GM19395 (cell line): ENCODE data around the gene CPNE9.

ENCODE experiments used
- ATAC-seq: cut with Tn5 transposase; IDR thresholded peaks from one replicate; pipeline ENCODE4 v1.9.1; 2021; ENCODE audit warnings: mild to moderate bottlenecking, moderate library complexity; ENCODE audit not compliant: unreplicated experiment

Gene CPNE9

DNA sequence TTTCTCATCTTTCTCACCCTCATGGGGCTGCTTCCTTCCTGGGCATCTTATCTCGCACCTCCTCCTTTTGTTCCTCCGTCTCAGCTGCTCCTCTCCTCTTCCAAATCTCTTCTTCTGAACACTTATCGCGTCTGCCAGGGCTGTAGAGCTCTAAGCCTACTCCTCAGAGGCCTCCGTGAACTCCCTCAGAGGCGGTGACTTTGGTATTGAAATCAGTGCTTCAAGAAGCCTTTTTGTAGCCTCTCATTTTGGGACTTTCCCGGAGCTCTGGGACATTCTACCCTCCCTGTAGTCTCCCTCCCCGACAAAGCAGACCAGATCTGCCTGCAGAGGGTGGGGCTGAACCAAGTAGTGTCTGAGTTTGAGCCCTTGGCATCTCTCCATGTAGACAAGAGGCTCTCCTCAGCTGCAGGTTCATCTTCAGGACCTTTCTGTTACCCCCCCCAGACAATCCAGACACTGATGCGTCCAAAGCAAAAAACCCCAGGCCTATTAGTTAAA, 17.5 kb upstream of the CPNE9 start:
- no peak for ATAC-seq

- ATAC-seq = no peak
Measured at GRCh38 chr3:9686703-9687102, 16.9 kb upstream of the CPNE9 start.

DNA sequence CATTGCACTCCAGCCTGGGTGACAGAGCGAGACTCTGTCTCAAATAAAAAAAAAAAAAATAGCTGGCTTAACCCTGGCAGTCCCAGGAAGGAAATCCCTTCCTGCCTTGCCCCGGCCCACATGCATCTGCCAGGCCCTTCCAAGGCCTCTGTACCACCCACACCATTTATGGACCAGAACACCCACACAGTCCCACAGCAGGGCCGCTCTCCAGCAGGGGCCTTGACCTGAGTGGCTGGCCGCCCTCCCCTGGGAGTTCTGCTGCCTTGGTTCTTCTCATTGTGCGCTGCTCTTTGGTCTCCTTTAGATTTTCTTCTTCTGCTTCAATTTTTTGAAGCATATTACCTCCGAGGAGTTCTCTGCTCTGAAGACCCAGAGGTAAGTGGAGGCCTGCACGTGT, 16.1 kb upstream of the CPNE9 start:
- no peak for ATAC-seq

DNA sequence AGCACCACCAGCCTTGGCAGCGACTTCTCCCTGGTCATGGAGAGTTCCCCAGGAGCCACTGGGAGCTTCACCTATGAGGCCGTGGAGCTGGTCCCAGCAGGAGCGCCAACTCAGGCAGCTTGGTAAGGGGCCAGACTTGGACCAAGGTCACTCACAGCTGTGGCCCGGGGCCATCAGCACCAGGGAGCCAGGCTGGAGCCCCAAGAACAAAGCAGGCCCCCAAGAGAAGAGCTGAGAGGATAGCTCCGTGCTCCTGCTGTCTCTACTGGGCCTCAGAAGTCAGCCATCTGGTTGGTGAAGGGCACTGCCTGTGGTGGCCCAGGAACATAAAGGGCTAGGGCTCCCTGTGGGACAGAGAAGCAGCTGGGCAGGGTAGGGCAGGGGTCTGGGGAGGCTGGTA, 14.7 kb upstream of the CPNE9 start:
- no peak for ATAC-seq

DNA sequence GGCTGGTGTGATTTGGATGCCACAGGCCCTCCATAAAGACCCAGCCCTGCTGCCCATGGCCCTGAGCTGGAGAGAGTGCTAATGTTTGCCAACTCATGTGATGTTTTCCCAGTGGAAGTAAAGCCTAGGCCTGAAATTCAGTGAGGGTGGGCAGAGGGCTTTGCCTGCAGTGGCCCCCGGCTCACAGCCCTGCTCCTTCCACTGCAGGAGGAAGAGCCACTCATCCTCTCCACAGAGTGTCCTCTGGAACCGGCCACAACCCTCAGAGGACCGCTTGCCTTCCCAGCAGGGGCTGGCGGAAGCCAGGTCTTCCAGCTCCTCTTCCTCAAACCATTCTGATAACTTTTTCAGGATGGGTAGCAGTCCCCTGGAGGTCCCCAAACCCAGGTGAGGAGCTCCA, 13.9 kb upstream of the CPNE9 start:
- no peak for ATAC-seq

- ATAC-seq = peak; percentile 90
Measured at GRCh38 chr3:9690451-9691450, 12.9 kb upstream of the CPNE9 start.

DNA sequence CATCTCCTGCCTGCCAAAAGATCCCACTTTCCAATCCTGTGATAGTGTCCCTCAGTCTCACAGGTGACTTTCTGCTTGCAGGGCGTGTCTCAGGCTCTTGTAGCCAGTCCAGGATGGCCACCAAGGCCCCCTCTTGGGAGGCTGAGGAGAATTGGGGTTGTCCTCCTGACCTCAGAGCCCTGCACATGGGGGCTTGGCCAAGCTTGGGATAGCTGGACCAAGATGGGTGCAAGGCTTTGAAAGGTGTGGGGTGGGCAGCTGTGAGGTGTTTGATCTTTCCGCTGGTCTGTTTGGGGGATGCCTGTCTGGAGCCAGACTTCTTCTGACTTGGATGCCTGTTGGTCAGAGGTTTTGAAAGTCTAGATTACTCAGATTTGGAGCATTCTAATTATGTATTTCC, 12.0 kb upstream of the CPNE9 start:
- no peak for ATAC-seq

GRCh38 chr3:9692416-9692815, 11.2 kb upstream of the CPNE9 start:
- no peak for ATAC-seq

GRCh38 chr3:9695345-9695744, 8.3 kb upstream of the CPNE9 start:
- no peak for ATAC-seq

DNA sequence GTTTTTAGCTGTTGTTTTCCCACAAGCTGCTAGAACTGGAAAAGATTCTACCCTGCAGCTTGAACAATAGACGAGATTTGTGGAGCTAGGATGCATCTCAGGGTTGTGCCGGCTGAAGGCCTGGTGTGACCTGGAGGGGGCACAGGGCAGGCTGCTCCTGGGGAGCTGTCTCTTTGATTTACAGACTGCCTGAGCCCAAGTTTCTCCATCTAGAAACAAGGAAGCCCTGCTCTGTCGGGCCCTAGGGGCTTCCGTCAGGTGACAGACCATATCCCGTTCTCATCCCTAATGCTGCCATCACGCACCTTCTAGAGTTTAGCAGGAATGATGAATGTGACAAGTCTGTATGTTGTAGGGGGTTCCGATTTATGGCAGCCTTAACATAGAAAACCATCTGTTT, 7.9 kb upstream of the CPNE9 start:
- ATAC-seq = no peak

DNA sequence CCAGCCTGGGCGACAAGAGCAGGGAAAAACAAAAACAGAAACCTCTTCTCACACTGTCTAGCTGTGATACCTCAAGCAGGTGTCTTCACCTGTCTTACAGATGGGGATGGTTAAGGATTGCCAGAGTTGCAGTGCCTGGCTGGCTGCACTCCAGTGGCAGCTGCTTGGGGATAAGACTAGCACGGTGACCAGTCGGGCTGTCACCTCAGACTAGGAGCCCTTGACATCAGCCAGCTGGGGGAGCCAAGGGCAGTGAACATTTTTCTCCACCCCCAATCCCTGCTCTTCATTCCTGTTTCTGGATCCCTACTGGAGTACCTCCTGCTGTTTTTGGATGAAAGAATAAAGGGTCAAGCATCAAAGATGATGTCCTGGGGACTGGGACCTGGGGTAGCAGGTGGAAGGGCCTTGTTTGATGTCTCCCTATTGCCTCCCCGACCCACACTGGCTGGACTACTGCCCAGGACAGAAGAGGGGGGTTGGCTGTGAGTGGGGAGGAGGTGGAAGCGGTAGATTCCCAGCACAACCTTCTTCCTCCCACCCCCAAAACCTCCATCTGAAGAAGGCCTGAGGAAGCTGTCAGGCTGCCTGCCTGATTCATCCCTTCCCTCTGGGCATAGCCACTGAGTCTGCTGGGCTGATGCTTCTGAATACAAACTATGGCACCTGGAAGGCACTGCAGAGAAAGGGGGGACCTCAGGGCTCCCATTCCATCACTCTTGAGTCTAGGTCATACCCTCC, 7.0 kb upstream of the CPNE9 start:
- ATAC-seq = no peak

DNA sequence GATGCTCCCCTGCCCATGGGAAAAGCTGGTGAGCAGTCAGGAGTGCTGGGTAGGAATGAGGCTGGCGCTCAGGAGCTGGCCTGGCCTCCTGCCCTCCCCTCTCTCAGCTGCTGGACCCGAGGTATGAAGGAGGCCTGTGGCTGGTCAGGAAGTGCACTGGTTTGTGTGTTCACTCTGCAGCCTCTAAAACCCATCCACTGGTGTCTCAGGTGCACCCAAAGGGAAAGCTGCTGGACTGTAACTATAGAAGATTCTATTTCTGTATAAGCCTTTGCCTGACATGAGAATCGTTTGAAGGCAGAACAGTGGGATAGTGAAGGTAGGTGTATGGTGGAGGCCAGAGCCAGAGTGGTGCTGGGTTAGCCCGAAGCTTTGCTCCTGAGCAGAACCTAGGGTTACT, 5.7 kb upstream of the CPNE9 start:
- no peak for ATAC-seq

DNA sequence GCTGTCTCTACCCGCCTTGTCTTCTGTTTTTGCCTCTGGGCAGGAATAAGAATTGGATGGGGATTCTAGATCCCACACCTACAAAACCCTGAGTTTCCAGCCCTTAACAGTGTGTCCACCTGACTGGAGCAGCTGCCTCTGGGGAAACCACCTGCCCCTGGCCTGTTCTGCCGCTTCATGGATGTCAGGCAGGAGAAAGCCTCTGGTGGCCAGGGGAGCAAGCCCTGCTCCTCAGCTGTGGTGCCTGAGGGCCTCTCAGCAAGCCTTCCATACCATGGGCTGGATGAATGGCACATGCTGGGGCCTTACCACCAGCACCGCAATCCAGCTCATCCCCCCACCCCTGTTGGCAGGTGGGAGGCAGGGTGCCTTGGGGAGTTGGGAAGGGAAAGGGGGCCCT, 5.3 kb upstream of the CPNE9 start:
- ATAC-seq = no peak

GRCh38 chr3:9700536-9700935, 3.1 kb upstream of the CPNE9 start:
- ATAC-seq = no peak

- ATAC-seq = no peak
Measured at GRCh38 chr3:9701006-9701405, 2.6 kb upstream of the CPNE9 start.

DNA sequence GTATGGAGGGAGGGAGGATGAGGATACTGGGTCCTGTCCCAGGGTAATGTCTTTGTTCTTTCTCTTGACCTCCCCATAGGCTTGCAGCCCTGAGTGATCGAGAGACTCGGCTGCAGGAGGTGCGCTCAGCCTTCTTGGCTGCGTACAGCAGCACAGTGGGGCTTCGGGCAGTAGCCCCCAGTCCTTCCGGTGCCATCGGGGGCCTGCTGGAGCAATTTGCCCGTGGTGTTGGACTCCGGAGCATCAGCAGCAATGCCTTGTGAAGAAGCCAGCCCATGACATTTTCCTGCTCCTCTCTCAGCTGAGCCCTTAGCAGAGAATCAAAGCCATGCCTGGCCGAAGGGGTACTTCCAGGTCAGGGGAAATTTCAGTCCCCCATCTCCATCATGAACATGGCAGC, 1.9 kb upstream of the CPNE9 start:
- ATAC-seq = no peak

- ATAC-seq = no peak
Measured at GRCh38 chr3:9703240-9703639, 393 bp upstream of the CPNE9 start.

DNA sequence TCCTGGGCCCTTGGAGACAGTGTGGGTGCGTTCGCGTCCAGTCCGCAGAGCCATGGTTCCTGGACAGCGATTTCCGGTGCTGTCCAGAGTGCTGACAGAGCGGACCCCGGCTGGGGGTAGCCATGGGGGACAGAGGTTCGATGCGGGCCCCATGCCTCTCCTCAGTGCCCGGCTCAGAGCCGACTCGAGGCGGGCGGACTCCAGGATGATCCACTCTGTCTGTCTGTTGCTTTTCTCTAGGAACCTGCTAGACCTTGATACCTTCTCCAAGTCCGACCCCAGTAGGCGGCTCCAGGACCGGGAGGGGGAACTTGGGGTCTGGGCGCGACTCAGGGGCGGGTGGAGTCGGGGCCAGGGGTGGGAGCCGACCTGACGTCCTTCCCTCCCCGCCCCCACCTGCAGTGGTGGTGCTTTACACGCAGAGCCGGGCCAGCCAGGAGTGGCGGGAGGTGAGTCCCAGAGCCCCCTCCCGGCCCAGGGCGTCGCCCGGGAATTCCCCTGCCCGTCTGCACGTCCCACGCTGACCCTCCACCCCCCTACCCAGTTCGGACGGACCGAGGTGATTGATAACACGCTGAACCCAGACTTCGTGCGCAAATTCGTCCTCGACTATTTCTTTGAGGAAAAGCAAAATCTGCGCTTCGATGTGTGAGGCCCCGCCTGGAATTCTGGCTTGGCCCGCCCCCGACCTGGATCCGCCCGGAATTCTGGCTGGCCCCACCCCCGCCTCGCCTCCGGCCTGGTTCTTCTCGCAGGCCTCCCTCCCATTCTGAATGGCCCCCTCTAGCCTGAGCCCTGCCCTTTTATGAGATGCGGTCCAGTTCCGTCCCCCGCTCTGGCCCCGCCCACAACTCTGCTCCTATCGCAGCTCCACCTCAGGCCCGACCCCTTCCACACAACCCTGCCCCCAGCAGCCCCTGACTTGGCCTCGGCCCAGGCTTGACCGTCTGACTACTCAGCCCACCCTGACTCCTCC, 1.0 kb downstream of the CPNE9 start:
- no peak for ATAC-seq

GRCh38 chr3:9710174-9710739, 6.6 kb downstream of the CPNE9 start:
- no peak for ATAC-seq

- ATAC-seq = no peak
Measured at GRCh38 chr3:9712415-9712814, 8.8 kb downstream of the CPNE9 start.
